Measurements from ENCODE around the gene SGMS1.

SGMS1 gene

DNA sequence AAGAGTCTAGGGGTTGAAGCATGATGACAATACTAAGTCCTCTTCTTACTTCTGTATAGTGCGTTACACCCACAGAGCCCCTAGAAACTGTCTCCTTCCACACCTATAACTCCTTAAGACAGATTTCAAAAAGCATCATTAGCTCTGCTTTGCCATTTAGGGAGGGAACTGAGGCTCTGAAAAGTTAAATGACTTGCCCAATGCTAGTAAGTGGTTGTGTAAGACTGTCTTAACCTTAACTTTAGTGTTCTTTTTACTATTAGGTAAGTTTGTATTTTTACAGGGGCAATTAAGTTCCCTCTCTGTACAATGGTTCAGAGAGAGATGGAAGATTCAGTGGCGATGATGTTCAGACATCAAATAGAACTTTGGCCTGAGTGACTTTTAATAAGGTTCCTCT is 299.7 kb downstream of the SGMS1 start:
- H3K36me3 ChIP-seq (ENCODE audit: low read length) = no peaks in the 10 kb centered on the region; the same call in 1 of the 2 replicates
- H3K4me2 ChIP-seq (ENCODE audit: low read depth, low read length, poor library complexity, severe bottlenecking) = no peak overlapping the region
- H3K9ac ChIP-seq (ENCODE audit: low read length) = no peak overlapping the region
- H3K27ac ChIP-seq (ENCODE audit: low read depth, low read length) = no peak overlapping the region
- no peak overlapping the region for H3K4me3 ChIP-seq (ENCODE audit: insufficient read depth, low read length, poor library complexity, severe bottlenecking)
- H3K9me2 ChIP-seq (replicated peaks; ENCODE audit: insufficient read depth, low read length) = no peaks in the 10 kb centered on the region
- no peaks in the 10 kb centered on the region for H3K27me3 ChIP-seq (ENCODE audit: low read length)
- H4K20me1 ChIP-seq (ENCODE audit: low read depth, low read length) = no peaks in the 10 kb centered on the region; the same call in 1 of the 2 replicates
- H2AFZ ChIP-seq (ENCODE audit: low read depth, low read length, severe bottlenecking) = no peak overlapping the region
- no peaks in the 10 kb centered on the region for H3F3A ChIP-seq (ENCODE audit: insufficient read depth)
- TF ChIP-seq, protein P1, sequence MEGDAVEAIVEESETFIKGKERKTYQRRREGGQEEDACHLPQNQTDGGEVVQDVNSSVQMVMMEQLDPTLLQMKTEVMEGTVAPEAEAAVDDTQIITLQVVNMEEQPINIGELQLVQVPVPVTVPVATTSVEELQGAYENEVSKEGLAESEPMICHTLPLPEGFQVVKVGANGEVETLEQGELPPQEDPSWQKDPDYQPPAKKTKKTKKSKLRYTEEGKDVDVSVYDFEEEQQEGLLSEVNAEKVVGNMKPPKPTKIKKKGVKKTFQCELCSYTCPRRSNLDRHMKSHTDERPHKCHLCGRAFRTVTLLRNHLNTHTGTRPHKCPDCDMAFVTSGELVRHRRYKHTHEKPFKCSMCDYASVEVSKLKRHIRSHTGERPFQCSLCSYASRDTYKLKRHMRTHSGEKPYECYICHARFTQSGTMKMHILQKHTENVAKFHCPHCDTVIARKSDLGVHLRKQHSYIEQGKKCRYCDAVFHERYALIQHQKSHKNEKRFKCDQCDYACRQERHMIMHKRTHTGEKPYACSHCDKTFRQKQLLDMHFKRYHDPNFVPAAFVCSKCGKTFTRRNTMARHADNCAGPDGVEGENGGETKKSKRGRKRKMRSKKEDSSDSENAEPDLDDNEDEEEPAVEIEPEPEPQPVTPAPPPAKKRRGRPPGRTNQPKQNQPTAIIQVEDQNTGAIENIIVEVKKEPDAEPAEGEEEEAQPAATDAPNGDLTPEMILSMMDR (IDR thresholded peaks at IDR 0.05; ENCODE audit: insufficient read depth, low read length, poor library complexity, severe bottlenecking) = no peak
- no peak for TF ChIP-seq EZH2phosphoT487 (conservative IDR thresholded peaks at IDR 0.05; ENCODE audit: low read length)
- no peaks in the 10 kb centered on the region for H3K79me2 ChIP-seq (ENCODE audit: insufficient read depth, low read length)
- no peaks in the 10 kb centered on the region for H3K9me3 ChIP-seq (ENCODE audit: insufficient read depth, low read length)

DNA sequence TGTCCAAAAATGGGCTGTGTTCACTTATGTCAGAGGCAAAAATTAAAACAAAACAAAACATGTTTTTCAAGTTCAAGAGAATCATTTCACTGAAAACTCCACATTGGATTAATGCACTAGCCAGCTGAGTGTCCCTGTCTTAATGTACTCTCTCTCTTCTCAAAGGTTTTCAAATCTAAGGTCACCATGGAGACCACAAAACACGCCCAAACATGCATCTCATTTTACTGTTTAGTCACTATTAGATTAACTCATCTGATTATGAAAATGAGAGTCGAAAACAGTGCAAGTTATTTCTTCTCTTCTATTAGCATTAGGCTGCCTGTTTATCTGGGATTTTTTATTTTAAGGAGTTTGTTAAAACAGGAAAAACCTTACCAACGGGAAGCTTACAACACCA is 301.7 kb downstream of the SGMS1 start:
- no peaks in the 10 kb centered on the region for H3K79me2 ChIP-seq (ENCODE audit: insufficient read depth, low read length)
- no peak for TF ChIP-seq EZH2phosphoT487 (conservative IDR thresholded peaks at IDR 0.05; ENCODE audit: low read length)
- TF ChIP-seq, protein P1 (IDR thresholded peaks at IDR 0.05; ENCODE audit: insufficient read depth, low read length, poor library complexity, severe bottlenecking) = no peak
- H3K27ac ChIP-seq (ENCODE audit: low read depth, low read length) = no peak overlapping the region
- H2AFZ ChIP-seq (ENCODE audit: low read depth, low read length, severe bottlenecking) = no peak overlapping the region
- no peak overlapping the region for H3K9ac ChIP-seq (ENCODE audit: low read length)
- no peaks in the 10 kb centered on the region for H3K9me2 ChIP-seq (replicated peaks; ENCODE audit: insufficient read depth, low read length)
- H3K9me3 ChIP-seq (ENCODE audit: insufficient read depth, low read length) = no peaks in the 10 kb centered on the region
- H3F3A ChIP-seq (ENCODE audit: insufficient read depth) = no peaks in the 10 kb centered on the region
- H3K4me2 ChIP-seq (ENCODE audit: low read depth, low read length, poor library complexity, severe bottlenecking) = no peak overlapping the region
- H3K27me3 ChIP-seq (ENCODE audit: low read length) = no peaks in the 10 kb centered on the region
- H4K20me1 ChIP-seq (ENCODE audit: low read depth, low read length) = no peaks in the 10 kb centered on the region
- no peak overlapping the region for H3K4me3 ChIP-seq (ENCODE audit: insufficient read depth, low read length, poor library complexity, severe bottlenecking)
- H3K36me3 ChIP-seq (ENCODE audit: low read length) = no peaks in the 10 kb centered on the region; the same call in 1 of the 2 replicates

DNA sequence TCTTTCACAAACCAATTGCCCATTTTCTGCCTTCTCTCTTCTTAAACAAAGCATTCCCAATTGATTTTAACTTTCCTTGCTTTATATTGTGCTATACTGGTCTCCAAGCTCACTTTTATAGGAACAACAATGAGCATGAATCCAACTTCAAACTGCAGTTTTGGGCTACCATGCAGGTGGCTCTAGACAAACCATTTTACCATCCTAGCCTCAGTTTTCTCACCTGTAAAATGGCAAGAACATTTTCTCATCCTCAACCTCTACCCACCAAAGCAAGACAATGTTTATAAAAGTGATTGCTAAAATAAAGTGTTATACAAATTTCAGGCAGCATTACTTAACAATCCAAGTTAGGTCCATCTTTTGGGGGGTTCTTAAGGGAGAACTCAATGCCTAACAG is 305.6 kb downstream of the SGMS1 start:
- H3K4me3 ChIP-seq (ENCODE audit: insufficient read depth, low read length, poor library complexity, severe bottlenecking) = no peak overlapping the region
- no peak for TF ChIP-seq EZH2phosphoT487 (conservative IDR thresholded peaks at IDR 0.05; ENCODE audit: low read length)
- TF ChIP-seq, protein P1 (IDR thresholded peaks at IDR 0.05; ENCODE audit: insufficient read depth, low read length, poor library complexity, severe bottlenecking) = no peak
- H3F3A ChIP-seq (ENCODE audit: insufficient read depth) = no peaks in the 10 kb centered on the region
- no peaks in the 10 kb centered on the region for H3K36me3 ChIP-seq (ENCODE audit: low read length)
- H3K9me2 ChIP-seq (replicated peaks; ENCODE audit: insufficient read depth, low read length) = no peaks in the 10 kb centered on the region
- H3K4me2 ChIP-seq (ENCODE audit: low read depth, low read length, poor library complexity, severe bottlenecking) = no peak overlapping the region
- H3K79me2 ChIP-seq (ENCODE audit: insufficient read depth, low read length) = no peaks in the 10 kb centered on the region
- H3K9ac ChIP-seq (ENCODE audit: low read length) = no peak overlapping the region
- H3K27me3 ChIP-seq (ENCODE audit: low read length) = no peaks in the 10 kb centered on the region
- H4K20me1 ChIP-seq (ENCODE audit: low read depth, low read length) = no peaks in the 10 kb centered on the region
- no peaks in the 10 kb centered on the region for H3K9me3 ChIP-seq (ENCODE audit: insufficient read depth, low read length)
- H3K27ac ChIP-seq (ENCODE audit: low read depth, low read length) = no peak overlapping the region
- no peak overlapping the region for H2AFZ ChIP-seq (ENCODE audit: low read depth, low read length, severe bottlenecking)
